ENCODE data around the gene ZNF732. TPM values are rescaled to one million over a fixed set of nuclear protein-coding genes. Genes with fewer than 3 reads are reported as not detected.

ZNF732 gene
- total RNA-seq: 1 to 10 TPM in 1 of 4 donors, not detected in 3; 1.5 TPM

DNA sequence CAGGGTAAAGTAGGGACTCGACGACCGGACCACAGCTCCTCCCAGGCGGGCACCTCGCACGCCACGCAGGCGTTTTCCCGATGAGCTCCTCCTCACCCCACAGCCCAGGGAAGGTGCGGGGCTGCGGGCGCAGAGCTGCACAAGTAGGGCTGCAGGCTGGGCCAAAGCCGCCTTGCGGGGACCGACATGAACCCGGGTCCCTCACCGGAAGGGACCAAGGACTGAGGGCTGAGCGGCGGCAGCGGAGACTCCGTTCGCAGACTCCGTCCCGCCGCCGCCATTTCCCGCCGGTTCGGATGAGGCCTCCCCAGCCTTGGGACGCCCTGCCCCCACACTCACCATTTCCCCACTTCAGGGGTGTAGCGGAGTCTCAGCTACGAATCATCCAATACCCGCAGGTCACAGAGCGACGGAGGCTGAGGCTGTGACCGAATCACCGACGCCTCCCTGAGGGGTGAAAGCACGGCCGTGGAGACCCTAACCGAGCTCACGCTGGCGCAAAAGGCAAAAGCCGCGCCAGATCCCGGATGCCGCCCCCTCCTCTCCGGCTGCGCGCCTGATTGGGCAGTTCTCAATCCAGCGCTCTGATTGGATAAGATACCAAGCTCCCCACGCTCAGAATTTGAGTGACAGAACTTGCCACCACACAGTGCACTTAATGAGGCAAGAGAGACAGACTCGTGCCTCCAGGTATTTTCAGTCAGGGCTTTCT lies at the start of gene ZNF732:
TSS of gene ZNF732 (minus strand) at position 506 of the 712 bp plus-strand sequence. CDS start at position 342, 164 bp downstream.
- H3K27ac ChIP-seq: no peak within 1 kb of the TSS
- 1 to 13% methylated on average over 26 to 38 of the region's 53 CpGs for WGBS, 2 donors
- H3K36me3 ChIP-seq: no peaks in the 10 kb centered on the region
- intact Hi-C loops (cut with DNase I): no loop called here
- no peaks in the 10 kb centered on the region for H3K27me3 ChIP-seq
- peaks cover 0 to 7% of the 10 kb centered on the region in 2 donors for H3K4me1 ChIP-seq
- peak; percentile 71 to 73 for DNase-seq
- TF ChIP-seq, protein P1, sequence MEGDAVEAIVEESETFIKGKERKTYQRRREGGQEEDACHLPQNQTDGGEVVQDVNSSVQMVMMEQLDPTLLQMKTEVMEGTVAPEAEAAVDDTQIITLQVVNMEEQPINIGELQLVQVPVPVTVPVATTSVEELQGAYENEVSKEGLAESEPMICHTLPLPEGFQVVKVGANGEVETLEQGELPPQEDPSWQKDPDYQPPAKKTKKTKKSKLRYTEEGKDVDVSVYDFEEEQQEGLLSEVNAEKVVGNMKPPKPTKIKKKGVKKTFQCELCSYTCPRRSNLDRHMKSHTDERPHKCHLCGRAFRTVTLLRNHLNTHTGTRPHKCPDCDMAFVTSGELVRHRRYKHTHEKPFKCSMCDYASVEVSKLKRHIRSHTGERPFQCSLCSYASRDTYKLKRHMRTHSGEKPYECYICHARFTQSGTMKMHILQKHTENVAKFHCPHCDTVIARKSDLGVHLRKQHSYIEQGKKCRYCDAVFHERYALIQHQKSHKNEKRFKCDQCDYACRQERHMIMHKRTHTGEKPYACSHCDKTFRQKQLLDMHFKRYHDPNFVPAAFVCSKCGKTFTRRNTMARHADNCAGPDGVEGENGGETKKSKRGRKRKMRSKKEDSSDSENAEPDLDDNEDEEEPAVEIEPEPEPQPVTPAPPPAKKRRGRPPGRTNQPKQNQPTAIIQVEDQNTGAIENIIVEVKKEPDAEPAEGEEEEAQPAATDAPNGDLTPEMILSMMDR (IDR thresholded peaks at IDR 0.05): no peak
- no peak for TF ChIP-seq POLR2A (IDR thresholded peaks at IDR 0.05)
- no peaks in the 10 kb centered on the region for H3K9me3 ChIP-seq
- H3K4me3 ChIP-seq (replicated peaks in 1 of 3): peak within 1 kb of the TSS; percentile 8 to 39 (median 31)

- DNase-seq: no peak
- peaks cover 0 to 6% of the 10 kb centered on the region in 2 donors for H3K36me3 ChIP-seq
- TF ChIP-seq POLR2A (IDR thresholded peaks at IDR 0.05): no peak
- TF ChIP-seq, protein P1 (IDR thresholded peaks at IDR 0.05): peak in 1 of 6 experiments; percentile 26
- no peaks in the 10 kb centered on the region for H3K9me3 ChIP-seq
- peaks cover 10 to 16% of the 10 kb centered on the region in 2 donors for H3K4me1 ChIP-seq
- H3K27ac ChIP-seq: no peak overlapping the region
- intact Hi-C loops (cut with DNase I): no loop called here
- no peak overlapping the region for H3K4me3 ChIP-seq (replicated peaks in 1 of 3)
- H3K27me3 ChIP-seq: no peaks in the 10 kb centered on the region
- 88 to 94% methylated on average over 4 of the region's 4 CpGs for WGBS, 2 donors
Observed at GRCh38 chr4:340011-340410, 34.7 kb upstream of the ZNF732 start.

- H3K4me3 ChIP-seq (replicated peaks in 1 of 3): peak overlapping the region in 2 of 3 donors; percentile 68 to 96
- TF ChIP-seq, protein P1 (IDR thresholded peaks at IDR 0.05): no peak
- no peak for TF ChIP-seq POLR2A (IDR thresholded peaks at IDR 0.05)
- intact Hi-C loops (cut with DNase I): no loop called here
- H3K27ac ChIP-seq: peak overlapping the region in 1 of 3 donors; percentile 98
- H3K27me3 ChIP-seq: no peaks in the 10 kb centered on the region
- 13 to 31% methylated on average over 8 to 13 of the region's 13 CpGs for WGBS, 2 donors
- H3K36me3 ChIP-seq: no peaks in the 10 kb centered on the region
- H3K4me1 ChIP-seq: peaks cover 10 to 16% of the 10 kb centered on the region in 2 donors
- no peaks in the 10 kb centered on the region for H3K9me3 ChIP-seq
- peak in 1 of 2 donors; percentile 4 for DNase-seq
Observed at GRCh38 chr4:338759-339097, 33.5 kb upstream of the ZNF732 start.

DNA sequence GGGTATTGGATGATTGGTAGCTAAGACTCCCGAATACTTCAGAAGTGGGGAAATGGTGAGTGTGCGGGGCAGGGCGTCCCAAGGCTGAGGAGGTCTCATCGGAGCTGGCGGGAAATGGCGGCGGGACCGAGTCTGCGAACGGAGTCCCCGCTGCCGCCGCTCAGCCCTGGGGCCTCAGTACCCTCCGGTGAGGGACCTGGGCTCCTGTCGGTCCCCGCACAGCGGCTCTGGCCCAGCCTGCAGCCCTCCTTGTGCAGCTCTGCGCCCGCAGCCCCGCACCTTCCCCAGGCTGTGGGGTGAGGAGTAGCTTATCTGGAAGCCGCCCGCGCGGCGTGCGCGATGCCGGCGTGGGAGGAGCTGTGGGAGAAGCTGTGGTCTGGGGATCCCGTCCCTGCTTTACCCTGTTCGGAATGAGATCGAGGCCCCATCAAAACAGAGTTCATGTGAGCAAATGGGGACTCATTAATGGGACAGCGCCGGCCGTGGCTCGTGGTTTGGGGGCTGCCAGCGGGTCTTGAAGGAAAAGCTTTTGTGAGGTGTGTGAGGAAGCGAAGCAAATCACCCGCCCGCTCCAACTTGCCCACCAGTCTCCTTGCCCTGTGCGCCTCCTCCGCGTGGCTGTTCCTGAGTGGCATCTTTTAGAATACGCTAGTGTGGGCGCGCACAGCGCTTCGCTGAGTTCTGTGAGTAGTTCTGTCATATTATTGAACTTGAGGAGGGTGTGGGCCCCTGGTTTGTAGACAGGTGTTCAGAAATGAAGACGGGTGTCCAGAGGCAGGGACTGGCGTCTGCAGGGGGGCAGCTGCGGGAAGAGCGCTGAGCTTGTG lies 32.9 kb upstream of the ZNF732 start:
- TF ChIP-seq, protein P1 (IDR thresholded peaks at IDR 0.05): no peak
- no peak for TF ChIP-seq POLR2A (IDR thresholded peaks at IDR 0.05)
- intact Hi-C loops (cut with DNase I): no loop called here
- DNase-seq: peak; percentile 40 to 43
- H3K4me1 ChIP-seq: peaks cover 10 to 16% of the 10 kb centered on the region in 2 donors
- peak overlapping the region; percentile 86 to 98 (median 94) for H3K27ac ChIP-seq
- WGBS, 2 donors: 1% methylated on average over 22 to 39 of the region's 52 CpGs
- no peaks in the 10 kb centered on the region for H3K36me3 ChIP-seq
- no peaks in the 10 kb centered on the region for H3K9me3 ChIP-seq
- no peaks in the 10 kb centered on the region for H3K27me3 ChIP-seq
- H3K4me3 ChIP-seq (replicated peaks in 1 of 3): peak overlapping the region; percentile 68 to 96 (median 96)
